Mammary epithelial cell (primary cell): ENCODE data around the gene DNAJC27.

ENCODE experiments used
- CTCF ChIP-seq, 2 donors: IDR thresholded peaks in 1 of 2; conservative IDR thresholded peaks in 1 of 2; 2 replicates each; pipeline ENCODE4 v1.5.1; 2011 to 2012; ENCODE audit warnings: inconsistent platforms in 2 of 2, low read length in 2 of 2, mild to moderate bottlenecking in 2 of 2, control low read depth in 1 of 2, low read depth in 1 of 2; ENCODE audit not compliant: insufficient read depth in 1 of 2; ENCODE audit errors: extremely low read depth in 1 of 2
- EZH2 ChIP-seq: IDR thresholded peaks from 2 replicates; pipeline ENCODE4 v1.6.1; 2012; ENCODE audit warnings: low read length, inconsistent platforms, borderline replicate concordance

DNA sequence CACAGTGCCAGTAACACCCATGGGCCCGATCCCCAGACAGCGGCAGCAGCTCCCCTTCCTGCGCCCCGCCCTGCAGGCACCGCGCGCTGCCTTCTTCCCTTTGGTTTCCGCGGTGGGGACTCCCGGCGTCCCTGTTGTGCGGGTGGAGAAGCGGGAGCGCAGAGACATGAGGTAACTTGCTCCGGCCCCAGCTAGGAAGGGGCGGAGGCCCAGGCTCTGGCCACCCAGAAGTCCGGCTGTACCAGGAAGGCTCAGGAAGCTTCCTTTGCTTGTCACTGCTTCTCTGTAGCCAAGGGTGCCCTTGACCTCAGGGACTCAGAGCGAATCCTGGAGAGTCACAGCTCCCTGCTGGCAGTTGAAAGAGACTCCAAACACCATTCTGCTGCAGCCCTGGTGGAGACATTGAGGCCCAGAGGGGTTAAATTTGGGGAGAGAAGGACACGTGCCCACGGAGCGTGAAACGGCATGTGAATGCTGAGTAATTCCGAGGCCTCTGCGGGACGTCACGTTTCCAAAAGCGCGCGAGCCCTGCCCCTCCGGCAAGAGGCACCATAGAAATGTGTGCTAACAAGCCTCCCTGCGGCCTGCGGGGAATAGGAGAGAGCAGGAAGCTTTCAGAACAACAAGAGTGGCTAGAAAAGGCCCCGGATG, 45.0 kb downstream of the DNAJC27 start:
- TF ChIP-seq CTCF (conservative IDR thresholded peaks at IDR 0.05 in 1 of 2, IDR thresholded peaks at IDR 0.05 in 1 of 2; ENCODE audit: extremely low read depth in 1 of 2, insufficient read depth in 1 of 2, low read depth in 1 of 2, low read length in 2 of 2) (no peak), EZH2 (no peak)
